Muscle of leg (tissue), 11 donors: ENCODE measurements around the gene ADGRD1. TPM values are rescaled to one million over a fixed set of nuclear protein-coding genes. Genes with fewer than 3 reads are reported as not detected.
A peak's percentile ranks its signal among the peaks of the same experiment; 100 is the strongest.

Source experiments
- DNase-seq: peaks from one replicate; pipeline ENCODE4 v3.0.0; 2013
- H3K27ac ChIP-seq: one replicate; pipeline ENCODE4 v1.5.1; 2013; ENCODE audit warnings: mild to moderate bottlenecking, low read length, control low read depth
- H3K27me3 ChIP-seq: one replicate; pipeline ENCODE4 v1.6.1; 2013; ENCODE audit warnings: low read length; ENCODE audit not compliant: control insufficient read depth, insufficient read depth
- H3K36me3 ChIP-seq: one replicate; pipeline ENCODE4 v1.6.1; 2013; ENCODE audit warnings: low read length; ENCODE audit not compliant: control insufficient read depth, insufficient read depth
- H3K4me1 ChIP-seq: one replicate; pipeline ENCODE4 v1.6.1; 2013; ENCODE audit warnings: low read length; ENCODE audit not compliant: control insufficient read depth, insufficient read depth
- H3K4me3 ChIP-seq: one replicate; pipeline ENCODE4 v1.5.1; 2013; ENCODE audit warnings: low read length, control low read depth
- H3K9me3 ChIP-seq: replicated peaks from 2 replicates; pipeline ENCODE4 v1.6.1; 2013; ENCODE audit warnings: low read depth, low read length; ENCODE audit not compliant: control insufficient read depth
- WGBS: methylation state at CpG from one replicate; pipeline ENCODE4 v1.1.5; 2013; ENCODE audit warnings: missing lambda C conversion rate; ENCODE audit not compliant: insufficient coverage; 5-methylcytosine and 5-hydroxymethylcytosine counted together
- polyA plus RNA-seq, 8 donors: library from polyadenylated mRNA; unstranded; fragments of 120-200 nt; gene quantifications; one replicate each; pipeline versions ENCODE4 v1.2.1 to v1.2.3, GENCODE V29; 2013; ENCODE audit warnings: inconsistent platforms in 1 of 8, low replicate concordance in 1 of 8; ENCODE audit not compliant: insufficient read length in 8 of 8, insufficient read depth in 1 of 8
- total RNA-seq: library from RNA; stranded (reverse); fragments of 120-200 nt; gene quantifications from one replicate; pipeline ENCODE4 v1.2.4, GENCODE V29; 2013

Gene ADGRD1
- total and polyA plus RNA-seq, 9 donors: 4.9 to 14.7 (median 10.6) TPM

- peak overlapping the region; percentile 4 for H3K27ac ChIP-seq
- WGBS: 28% methylated on average over 6 of the region's 14 CpGs
- no peaks in the 10 kb centered on the region for H3K9me3 ChIP-seq
- H3K4me3 ChIP-seq: no peak overlapping the region
- H3K27me3 ChIP-seq: peaks cover 8% of the 10 kb centered on the region
- DNase-seq: no peak
- no peaks in the 10 kb centered on the region for H3K36me3 ChIP-seq
- peaks cover 26% of the 10 kb centered on the region for H3K4me1 ChIP-seq
Observed at GRCh38 chr12:130952171-130952954, 1.3 kb upstream of the ADGRD1 start.

GRCh38 chr12:130954544-130954831 lies 781 bp downstream of the ADGRD1 start:
- H3K4me1 ChIP-seq: peaks cover 26% of the 10 kb centered on the region
- H3K4me3 ChIP-seq: peak overlapping the region; percentile 46
- no peak for DNase-seq
- H3K9me3 ChIP-seq: no peaks in the 10 kb centered on the region
- WGBS: 47% methylated on average over 6 of the region's 9 CpGs
- H3K36me3 ChIP-seq: no peaks in the 10 kb centered on the region
- H3K27me3 ChIP-seq: peaks cover 6% of the 10 kb centered on the region
- no peak overlapping the region for H3K27ac ChIP-seq

GRCh38 chr12:130955238-130955816 lies 1.6 kb downstream of the ADGRD1 start:
- Histone ChIP-seq H3K27me3 (peaks cover 6% of the 10 kb centered on the region), H3K36me3 (no peaks in the 10 kb centered on the region), H3K27ac (no peak overlapping the region), H3K4me1 (peaks cover 32% of the 10 kb centered on the region), H3K4me3 (peak overlapping the region; percentile 8), H3K9me3 (no peaks in the 10 kb centered on the region)
- 55% methylated on average over 7 of the region's 11 CpGs for WGBS
- no peak for DNase-seq

GRCh38 chr12:130956009-130956408 lies 2.3 kb downstream of the ADGRD1 start:
- peaks cover 6% of the 10 kb centered on the region for H3K27me3 ChIP-seq
- no peak for DNase-seq
- H3K4me3 ChIP-seq: no peak overlapping the region
- 77% methylated on average over 3 of the region's 11 CpGs for WGBS
- no peaks in the 10 kb centered on the region for H3K36me3 ChIP-seq
- H3K9me3 ChIP-seq: no peaks in the 10 kb centered on the region
- H3K27ac ChIP-seq: no peak overlapping the region
- peaks cover 32% of the 10 kb centered on the region for H3K4me1 ChIP-seq

- Histone ChIP-seq H3K4me1 (peaks cover 32% of the 10 kb centered on the region), H3K27ac (no peak overlapping the region), H3K36me3 (no peaks in the 10 kb centered on the region), H3K9me3 (no peaks in the 10 kb centered on the region), H3K4me3 (no peak overlapping the region), H3K27me3 (peaks cover 6% of the 10 kb centered on the region)
- no peak for DNase-seq
- 87% methylated on average over 14 of the region's 14 CpGs for WGBS
Observed at GRCh38 chr12:130956456-130957303, 3.0 kb downstream of the ADGRD1 start.

GRCh38 chr12:130957304-130957621 lies 3.6 kb downstream of the ADGRD1 start:
- no peak for DNase-seq
- Histone ChIP-seq H3K27ac (no peak overlapping the region), H3K4me3 (no peak overlapping the region), H3K9me3 (no peaks in the 10 kb centered on the region), H3K36me3 (no peaks in the 10 kb centered on the region), H3K4me1 (peaks cover 36% of the 10 kb centered on the region), H3K27me3 (peaks cover 6% of the 10 kb centered on the region)
- WGBS: 88% methylated on average over 6 of the region's 7 CpGs

- Histone ChIP-seq H3K27ac (no peak overlapping the region), H3K4me3 (no peak overlapping the region), H3K9me3 (no peaks in the 10 kb centered on the region), H3K27me3 (peaks cover 4% of the 10 kb centered on the region), H3K4me1 (peaks cover 28% of the 10 kb centered on the region), H3K36me3 (no peaks in the 10 kb centered on the region)
- 88% methylated on average over 17 of the region's 26 CpGs for WGBS
- DNase-seq: no peak
Observed at GRCh38 chr12:130958557-130959140, 4.9 kb downstream of the ADGRD1 start.

- 40% methylated on average over 4 of the region's 8 CpGs for WGBS
- Histone ChIP-seq H3K9me3 (no peaks in the 10 kb centered on the region), H3K4me1 (peaks cover 19% of the 10 kb centered on the region), H3K4me3 (no peak overlapping the region), H3K27me3 (no peaks in the 10 kb centered on the region), H3K27ac (no peak overlapping the region), H3K36me3 (no peaks in the 10 kb centered on the region)
- DNase-seq: no peak
Observed at GRCh38 chr12:130959632-130960031, 5.9 kb downstream of the ADGRD1 start.

GRCh38 chr12:130960058-130960457 lies 6.4 kb downstream of the ADGRD1 start:
- no peak for DNase-seq
- no peaks in the 10 kb centered on the region for H3K9me3 ChIP-seq
- H3K27ac ChIP-seq: no peak overlapping the region
- H3K27me3 ChIP-seq: no peaks in the 10 kb centered on the region
- peaks cover 16% of the 10 kb centered on the region for H3K4me1 ChIP-seq
- WGBS: no CpG with 5 or more reads among the region's 3 CpGs
- no peaks in the 10 kb centered on the region for H3K36me3 ChIP-seq
- H3K4me3 ChIP-seq: no peak overlapping the region

GRCh38 chr12:130960787-130961186 lies 7.1 kb downstream of the ADGRD1 start:
- no peak for DNase-seq
- Histone ChIP-seq H3K27ac (no peak overlapping the region), H3K9me3 (no peaks in the 10 kb centered on the region), H3K4me3 (no peak overlapping the region), H3K36me3 (no peaks in the 10 kb centered on the region), H3K27me3 (no peaks in the 10 kb centered on the region), H3K4me1 (peaks cover 11% of the 10 kb centered on the region)
- 76% methylated on average over 7 of the region's 8 CpGs for WGBS
